ENCODE results near the gene ETS1.

ETS1 gene

DNA sequence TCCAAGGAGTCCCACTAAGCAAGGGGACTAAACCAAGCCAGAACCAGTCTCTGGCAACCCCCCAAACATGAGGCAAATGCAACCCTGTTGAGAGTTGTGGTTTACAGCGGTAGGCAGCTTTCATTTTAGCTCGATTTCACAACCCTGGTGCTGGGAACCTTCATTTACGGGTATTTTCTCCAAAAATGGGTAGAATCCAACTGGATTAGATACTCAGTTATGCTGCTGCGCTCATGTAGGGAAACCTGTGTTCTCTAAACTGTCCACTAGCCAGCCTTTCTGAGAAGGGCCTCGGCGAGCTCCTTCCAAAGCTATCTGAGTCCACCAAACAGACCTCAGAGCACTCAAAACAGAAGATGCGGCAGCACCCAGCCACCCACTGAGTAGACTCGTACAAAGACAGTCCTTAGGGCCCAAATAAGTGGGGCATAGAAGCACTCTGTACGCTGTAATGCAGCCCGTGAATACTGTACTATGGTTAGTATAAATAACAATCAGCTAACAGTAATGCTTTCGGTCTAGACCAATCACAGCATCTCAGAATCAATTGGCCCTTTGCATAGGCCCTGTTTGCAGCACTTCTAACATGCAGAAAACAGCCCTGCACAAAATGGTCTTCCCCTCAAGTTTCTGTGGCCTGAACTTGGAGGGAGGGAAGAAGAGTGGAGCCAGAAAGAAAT, 104.7 kb downstream of the ETS1 start:
- no peak for DNase-seq (ENCODE audit: low read depth in 2 of 3, low spot score in 1 of 3)

DNA sequence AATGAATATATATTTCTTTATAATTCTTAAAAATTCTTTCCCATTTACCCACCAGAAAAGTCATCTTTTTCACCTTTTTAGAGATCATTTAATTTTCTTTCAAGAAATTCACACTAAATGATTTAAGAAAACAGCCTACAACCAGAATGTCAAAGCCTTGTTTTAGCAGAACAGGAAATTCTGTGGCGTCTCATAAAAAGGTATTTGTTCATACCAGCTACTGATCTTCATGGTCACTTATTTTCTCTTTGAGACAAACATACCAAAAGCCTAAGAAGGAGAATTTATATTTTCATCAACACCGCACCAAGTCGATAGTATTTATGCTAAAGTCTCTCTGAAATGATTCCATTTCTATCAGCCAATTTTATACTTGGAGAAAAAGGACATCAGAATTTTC, 105.3 kb downstream of the ETS1 start:
- no peak for DNase-seq (ENCODE audit: low read depth in 2 of 3, low spot score in 1 of 3)

DNA sequence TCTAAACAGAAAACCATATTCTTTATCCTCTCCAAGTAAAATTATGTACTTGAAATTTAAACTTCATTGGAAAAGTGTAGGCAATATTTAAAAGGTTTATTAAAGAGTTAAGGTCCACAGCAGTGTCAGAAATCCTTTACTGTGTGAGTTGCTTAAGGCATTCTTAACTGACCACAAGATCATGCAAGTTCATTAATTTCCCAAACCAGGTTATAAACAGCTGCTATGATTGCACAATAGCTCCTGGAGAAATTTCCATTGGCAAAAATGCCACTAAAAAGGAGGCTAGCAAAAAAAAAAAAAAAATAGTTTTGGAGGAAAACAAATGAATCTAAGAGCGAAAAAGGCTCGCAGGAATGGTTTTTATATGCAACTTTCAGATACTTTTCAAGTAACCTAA, 106.2 kb downstream of the ETS1 start:
- DNase-seq (ENCODE audit: low read depth in 2 of 3, low spot score in 1 of 3) = no peak

DNA sequence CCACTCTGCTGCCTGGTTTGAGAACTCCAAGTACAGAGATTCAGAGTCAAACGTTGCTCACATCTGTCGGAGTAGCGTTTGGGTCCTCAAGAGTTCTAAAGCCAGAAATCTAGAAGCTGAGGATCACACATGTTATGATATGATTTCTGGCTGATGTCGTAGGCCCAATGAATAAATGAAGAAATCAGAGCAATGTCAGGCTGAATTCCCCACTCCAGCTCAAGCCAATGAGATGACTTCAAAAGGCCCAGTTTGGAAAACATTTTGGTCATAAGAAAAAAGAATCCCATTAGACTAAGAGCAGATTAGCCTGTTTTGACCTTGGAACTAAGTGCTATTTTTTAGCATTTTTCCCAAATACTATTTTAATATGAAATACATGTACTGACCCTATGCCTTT, 106.7 kb downstream of the ETS1 start:
- no peak for DNase-seq (ENCODE audit: low read depth in 2 of 3, low spot score in 1 of 3)

GRCh38 chr11:128480066-128480465, 107.3 kb downstream of the ETS1 start:
- no peak for DNase-seq (ENCODE audit: low read depth in 2 of 3, low spot score in 1 of 3)

DNA sequence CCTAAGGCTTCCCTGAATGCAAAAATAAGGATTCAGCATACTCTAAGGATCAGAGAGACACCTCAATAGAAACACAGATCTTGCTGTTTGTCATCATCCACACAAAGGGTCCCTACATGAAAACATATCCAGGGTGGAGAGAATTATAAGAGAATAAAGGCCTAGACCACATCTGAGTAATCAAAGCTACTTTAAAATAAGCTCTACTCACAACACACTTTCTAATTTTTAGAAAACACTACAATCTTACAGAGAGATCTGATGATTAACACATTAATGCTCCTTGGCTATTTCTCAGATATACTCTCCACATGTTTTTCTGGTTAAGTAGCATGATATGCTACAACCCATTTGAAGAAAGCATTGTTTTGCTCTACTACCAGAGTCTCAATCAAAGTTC, 108.2 kb downstream of the ETS1 start:
- no peak for DNase-seq (ENCODE audit: low read depth in 2 of 3, low spot score in 1 of 3)

- DNase-seq (ENCODE audit: low read depth in 2 of 3, low spot score in 1 of 3) = no peak
These were observed 109.1 kb downstream of the ETS1 start for GRCh38 chr11:128478305-128478704.

- no peak for DNase-seq (ENCODE audit: low read depth in 2 of 3, low spot score in 1 of 3)
These were observed 109.5 kb downstream of the ETS1 start for GRCh38 chr11:128477811-128478210.

GRCh38 chr11:128477278-128477677, 110.1 kb downstream of the ETS1 start:
- DNase-seq (ENCODE audit: low read depth in 2 of 3, low spot score in 1 of 3) = no peak

DNA sequence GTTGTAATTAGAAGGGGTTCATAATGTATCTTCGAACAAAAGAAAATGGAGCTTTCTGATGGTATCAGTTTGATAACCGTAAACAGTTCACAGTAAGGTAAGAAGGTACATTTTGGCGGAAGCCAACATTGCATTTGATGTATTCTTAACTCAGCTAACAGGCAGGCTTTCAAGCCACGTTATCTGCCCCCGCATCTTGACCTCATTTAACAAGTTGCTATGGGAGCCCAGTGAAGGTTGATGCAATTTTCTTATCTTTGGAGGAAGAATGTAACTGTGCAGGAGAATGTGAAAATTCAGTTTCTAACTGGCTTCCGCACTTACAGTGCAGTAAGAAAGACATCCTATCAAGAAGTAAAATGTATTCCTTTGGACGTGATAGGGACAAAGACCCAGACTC, 110.6 kb downstream of the ETS1 start:
- no peak for DNase-seq (ENCODE audit: low read depth in 2 of 3, low spot score in 1 of 3)

- no peak for DNase-seq (ENCODE audit: low read depth in 2 of 3, low spot score in 1 of 3)
These were observed 111.3 kb downstream of the ETS1 start for GRCh38 chr11:128476049-128476448.

DNA sequence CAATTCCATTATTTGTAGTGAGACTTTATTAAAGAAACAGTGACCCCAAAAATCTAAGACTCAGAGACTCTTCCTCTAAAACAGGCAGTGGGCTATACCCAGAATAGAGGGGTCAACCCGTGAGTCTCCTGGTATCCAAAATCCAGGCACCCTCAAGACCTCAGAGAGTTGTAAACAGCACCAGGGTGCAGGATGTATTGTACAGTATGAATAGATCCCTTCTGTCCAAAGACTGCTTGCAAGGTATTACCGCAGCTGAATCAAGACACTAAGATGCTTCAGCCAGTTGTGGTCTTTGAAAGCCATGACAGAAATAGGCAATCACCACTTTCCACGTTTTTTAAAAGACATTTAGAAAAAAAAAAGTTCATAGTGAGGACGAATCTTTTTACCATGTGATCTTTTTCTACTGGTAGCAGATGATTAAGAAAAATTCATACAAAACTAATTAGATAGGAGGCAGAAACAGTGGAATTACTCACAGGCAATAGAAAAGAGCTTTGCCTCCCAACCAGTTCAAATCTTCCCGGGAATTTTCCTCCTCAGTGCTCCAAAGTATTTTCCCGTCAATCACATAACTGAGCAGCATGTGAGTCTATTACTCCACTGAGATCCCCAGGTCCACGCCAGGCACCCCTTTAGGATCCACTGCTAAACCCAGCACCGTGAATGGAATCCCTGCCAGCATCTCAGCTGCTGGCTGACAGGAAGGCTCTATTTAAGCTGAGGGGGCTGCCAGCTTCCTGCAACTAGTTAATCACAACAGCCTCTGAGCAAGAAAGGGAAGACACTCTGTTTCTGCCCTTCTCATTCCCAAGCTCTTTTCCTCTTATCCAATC, 113.1 kb downstream of the ETS1 start:
- DNase-seq (ENCODE audit: low read depth in 2 of 3, low spot score in 1 of 3) = no peak

DNA sequence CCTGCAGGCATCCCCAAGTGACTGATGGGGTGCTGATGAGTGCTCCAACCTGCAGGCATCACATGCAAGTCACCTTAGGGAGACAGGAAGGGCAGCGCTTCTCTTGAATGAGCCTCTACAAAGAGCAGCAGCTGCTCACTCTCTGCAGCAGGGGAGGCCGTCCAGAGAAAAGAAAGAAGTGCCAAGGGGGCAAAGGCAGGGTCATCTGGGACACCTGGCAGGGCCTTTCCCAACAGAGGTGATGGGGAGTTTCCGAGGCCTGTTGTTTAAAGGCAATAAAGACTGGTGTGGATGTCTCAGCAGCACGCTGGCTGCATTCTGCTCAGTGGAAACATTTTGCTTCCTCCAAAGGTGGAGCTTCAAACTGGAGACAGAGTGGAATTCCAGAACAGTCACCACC, 113.7 kb downstream of the ETS1 start:
- DNase-seq (ENCODE audit: low read depth in 2 of 3, low spot score in 1 of 3) = no peak

DNA sequence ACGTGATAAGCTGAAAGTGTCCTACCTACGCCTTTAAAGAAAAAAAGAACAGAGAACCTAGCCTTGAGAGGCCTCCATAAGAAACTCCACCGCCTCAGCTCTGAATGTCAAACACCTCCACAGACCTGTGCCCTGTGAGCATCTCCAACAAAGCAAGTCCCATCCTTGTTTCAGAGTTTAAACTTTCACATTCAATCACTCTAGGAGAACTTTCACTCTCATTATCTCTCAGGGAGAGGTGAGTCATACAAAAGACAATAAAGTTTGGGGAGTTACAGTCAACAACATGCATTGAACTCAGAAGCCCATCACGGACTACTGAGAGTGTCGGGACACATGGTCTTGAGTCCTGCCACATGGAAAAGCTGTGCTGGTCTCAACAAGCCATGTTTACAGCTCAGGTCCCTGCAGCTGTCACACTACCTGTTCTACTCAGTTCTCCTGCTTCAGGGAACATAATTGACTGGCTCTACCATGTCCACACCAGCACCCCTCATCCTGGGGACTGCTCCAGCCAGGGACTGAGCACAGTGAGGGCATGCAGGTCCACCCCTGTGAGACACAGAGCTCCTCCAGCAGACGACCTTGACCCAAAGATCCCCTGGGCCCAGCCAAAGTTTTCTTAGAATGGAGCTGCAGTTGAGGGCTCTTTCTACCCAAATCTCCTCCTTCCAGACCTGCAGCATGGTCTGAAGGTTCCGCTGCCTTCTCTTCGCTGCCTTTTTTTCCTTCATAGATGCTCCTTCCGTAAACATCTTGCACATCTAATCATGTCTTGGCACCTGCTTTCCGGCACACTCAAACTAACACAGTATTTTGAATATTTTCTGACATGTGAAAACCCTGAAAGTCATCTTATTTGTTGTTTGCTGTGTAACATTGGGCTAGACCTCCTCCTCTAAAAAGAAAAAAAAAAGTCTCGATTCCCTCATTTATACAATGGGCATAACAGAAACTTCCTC, 114.9 kb downstream of the ETS1 start:
- peak in 1 of 3 donors; percentile 70 for DNase-seq (ENCODE audit: low read depth in 2 of 3, low spot score in 1 of 3)

DNA sequence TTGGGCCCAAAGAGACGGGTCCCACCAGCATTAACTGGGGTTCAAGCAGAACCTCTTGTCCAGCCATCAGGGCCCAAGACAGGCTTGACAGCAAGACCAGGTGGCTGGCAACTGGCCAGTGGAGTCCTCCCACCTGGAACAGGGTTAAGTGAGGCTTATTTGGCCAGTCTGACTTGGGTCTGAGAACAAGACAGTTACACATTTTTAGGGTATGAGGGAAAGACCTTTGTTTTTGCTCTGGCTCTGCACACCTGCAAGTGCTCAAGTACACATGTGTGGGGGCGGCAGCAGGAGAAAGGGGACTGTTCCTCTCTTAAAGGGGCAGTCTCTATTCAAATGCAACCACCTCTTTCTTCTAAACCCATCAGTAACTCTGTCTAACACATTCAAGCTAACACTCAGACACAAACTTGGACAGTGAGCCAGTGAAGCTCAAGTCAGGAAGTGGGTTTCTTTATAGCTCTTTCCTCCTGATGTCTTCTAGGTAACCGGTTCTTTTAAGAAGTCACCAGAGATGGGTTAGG, 116.2 kb downstream of the ETS1 start:
- peak in 1 of 3 donors; percentile 51 for DNase-seq (ENCODE audit: low read depth in 2 of 3, low spot score in 1 of 3)

DNA sequence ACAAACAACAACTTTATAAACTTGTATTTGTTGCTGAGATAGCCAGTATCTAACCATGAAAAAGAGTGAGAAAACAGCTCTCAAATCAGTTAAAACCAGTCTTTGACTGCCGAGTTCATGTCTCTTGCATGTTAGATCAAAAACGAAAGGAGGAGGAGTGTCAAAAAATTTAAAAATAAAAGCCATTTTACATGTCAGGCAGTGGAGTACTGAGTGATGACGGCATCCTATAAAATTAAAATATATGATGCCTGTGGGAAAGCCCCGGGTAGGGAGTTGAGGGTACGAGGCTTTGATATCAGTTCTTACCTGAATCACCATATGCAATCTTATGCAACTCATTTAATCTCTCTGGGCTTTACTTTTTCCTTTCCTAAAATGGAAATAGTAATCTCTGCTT, 117.3 kb downstream of the ETS1 start:
- DNase-seq (ENCODE audit: low read depth in 2 of 3, low spot score in 1 of 3) = no peak

DNA sequence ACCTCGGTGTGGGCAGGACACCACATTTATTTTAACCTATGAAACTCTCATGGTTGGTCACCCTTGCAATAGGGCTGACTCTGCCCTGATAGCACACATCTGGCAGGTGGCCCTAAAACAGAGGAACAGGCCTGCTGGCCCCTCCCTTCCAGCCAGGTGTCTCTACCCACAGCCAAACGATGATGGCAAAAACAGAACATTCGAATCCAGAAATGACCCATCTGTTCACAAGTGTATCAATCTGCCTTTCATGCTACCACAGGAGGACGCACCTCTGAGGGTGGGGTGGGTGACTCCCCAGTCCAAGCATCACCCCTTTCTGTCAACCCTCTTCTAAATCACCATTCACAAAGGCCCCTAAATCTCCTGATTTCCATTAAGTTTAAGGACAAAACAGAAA, 118.1 kb downstream of the ETS1 start:
- no peak for DNase-seq (ENCODE audit: low read depth in 2 of 3, low spot score in 1 of 3)

DNA sequence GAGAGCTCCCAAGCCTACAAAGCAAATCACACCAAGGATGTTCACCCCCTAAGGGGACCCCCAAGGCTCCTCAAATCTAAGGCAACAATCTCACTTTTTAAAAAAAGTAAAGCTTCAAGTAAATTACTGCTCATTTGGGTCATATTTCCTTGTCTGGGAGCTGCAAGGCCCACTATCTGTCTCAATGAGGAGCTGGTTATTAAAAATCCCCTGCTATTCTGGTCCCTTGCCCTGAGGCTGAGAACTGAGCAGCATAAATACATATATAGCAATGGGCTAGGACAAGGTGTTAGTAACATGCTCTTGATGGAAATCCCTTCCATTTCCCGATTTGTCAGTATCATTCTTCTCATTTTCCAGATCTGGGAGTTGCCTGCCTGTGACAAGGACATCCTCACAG, 119.2 kb downstream of the ETS1 start:
- no peak for DNase-seq (ENCODE audit: low read depth in 2 of 3, low spot score in 1 of 3)

DNA sequence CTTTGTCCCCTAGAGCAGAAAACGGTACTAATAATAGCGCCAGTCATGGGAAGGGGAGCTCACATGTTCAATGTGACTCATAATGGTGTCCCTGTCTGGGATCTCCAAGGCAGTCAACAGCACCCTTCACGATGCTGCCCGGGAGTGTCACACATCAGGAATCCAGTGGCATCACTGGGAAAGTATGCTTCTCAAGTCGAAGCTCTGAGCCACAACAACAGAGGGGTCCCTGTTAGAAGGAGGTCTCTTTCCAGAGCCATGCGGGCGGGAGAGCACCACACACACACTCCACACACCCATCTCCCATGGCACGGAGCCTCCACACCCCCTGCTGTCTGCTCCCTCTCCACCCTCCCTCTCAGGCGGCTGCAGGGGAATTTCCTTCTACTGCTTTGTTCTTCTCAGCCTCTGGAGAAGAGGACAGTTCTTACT, 119.7 kb downstream of the ETS1 start:
- no peak for DNase-seq (ENCODE audit: low read depth in 2 of 3, low spot score in 1 of 3)

- no peak for DNase-seq (ENCODE audit: low read depth in 2 of 3, low spot score in 1 of 3)
These were observed 120.3 kb downstream of the ETS1 start for GRCh38 chr11:128467041-128467440.
